HepG2 (cell line): ENCODE results near the gene HDLBP. TPM values are rescaled to one million over a fixed set of nuclear protein-coding genes. Genes with fewer than 3 reads are reported as not detected.

ENCODE experiments used
- ATAC-seq: fragments of 200-7000 bp; cut with Tn5 transposase; 3 replicates; pipeline ENCODE4 v1.9.1; 2020; ENCODE audit warnings: mild to moderate bottlenecking, moderate library complexity
- BruUV-seq: library from RNA; stranded (reverse); fragments of 400-500 nt; replicated peaks from 2 replicates; lab custom pipeline; 2021; lab: Mats Ljungman, UMichigan
- CTCF ChIA-PET: fragments of 300-600 bp; formaldehyde crosslinking; extraction: SDS; loops from one replicate; lab custom pipeline; 2021; ENCODE audit warnings: low total read pairs, inconsistent platforms, low intra/inter-chr PET ratio; lab: Yijun Ruan, JAX
- POLR2A ChIA-PET: fragments of 350-600 bp; sonication (Branson Sonifier 250); formaldehyde crosslinking; loops from one replicate; lab custom pipeline; 2020; ENCODE audit warnings: antibody characterized with exemption, inconsistent platforms; lab: Yijun Ruan, JAX
- DNase-seq: peaks from one replicate; pipeline ENCODE4 v3.0.0-alpha.2; 2015; ENCODE audit warnings: low spot score
- FAIRE-seq: peaks from 3 replicates; lab custom pipeline; 2011; peaks lifted over from hg19 to GRCh38; lab: Jason Lieb, UNC
- H2AFZ ChIP-seq: one replicate; pipeline ENCODE4 v1.6.1; 2011; ENCODE audit warnings: low read length, inconsistent platforms
- H3K27ac ChIP-seq: fragments of 300-600 bp; 3 replicates; pipeline ENCODE4 v1.8.0; 2011; ENCODE audit warnings: mixed run types, mild to moderate bottlenecking, mixed read lengths, low read length, inconsistent platforms; ENCODE audit not compliant: insufficient read depth; ENCODE audit errors: extremely low read length
- H3K27me3 ChIP-seq, 2 experiments: fragments of 200-600 bp in 1 of 2; 2 replicates in 1 of 2; 3 replicates in 1 of 2; pipeline versions ENCODE4 v1.6.0 to v1.8.0; 2011; ENCODE audit warnings: low read length in 2 of 2, mild to moderate bottlenecking in 2 of 2, moderate library complexity in 2 of 2, inconsistent platforms in 1 of 2; ENCODE audit not compliant: insufficient read depth in 2 of 2, control insufficient read depth in 1 of 2
- H3K36me3 ChIP-seq, 2 experiments: fragments of 200-600 bp in 1 of 2; replicated peaks in 1 of 2; 2 replicates in 1 of 2; 3 replicates in 1 of 2; pipeline versions ENCODE4 v1.5.1 to v1.8.0; 2011; ENCODE audit warnings: low read length in 2 of 2, inconsistent platforms in 1 of 2; ENCODE audit not compliant: insufficient read depth in 2 of 2, control insufficient read depth in 1 of 2
- H3K4me1 ChIP-seq: 2 replicates; pipeline ENCODE4 v1.5.1; 2012; ENCODE audit warnings: low read length, inconsistent platforms; ENCODE audit not compliant: insufficient read depth
- H3K4me2 ChIP-seq: 2 replicates; pipeline ENCODE4 v1.6.0; 2011; ENCODE audit warnings: low read depth, low read length, inconsistent platforms
- H3K4me3 ChIP-seq, 3 experiments: fragments of 200-600 bp in 1 of 3; sonication (generic), shearing (Covaris generic) in 1 of 3; replicated peaks in 1 of 3; 2 replicates each; pipeline ENCODE4 v1.5.1; 2011 to 2016; ENCODE audit warnings: low read length in 3 of 3, inconsistent platforms in 2 of 3, low read depth in 2 of 3, mild to moderate bottlenecking in 2 of 3, control low read depth in 1 of 3, mixed read lengths in 1 of 3; ENCODE audit not compliant: insufficient read depth in 1 of 3
- H3K79me2 ChIP-seq: one replicate; pipeline ENCODE4 v1.6.1; 2011; ENCODE audit warnings: low read length, inconsistent platforms; ENCODE audit not compliant: insufficient read depth
- H3K9ac ChIP-seq: 2 replicates; pipeline ENCODE4 v1.6.0; 2011; ENCODE audit warnings: mild to moderate bottlenecking, low read depth, low read length, inconsistent platforms; ENCODE audit not compliant: insufficient read depth
- H3K9me3 ChIP-seq: 2 replicates; pipeline ENCODE4 v1.5.1; 2012; ENCODE audit warnings: mild to moderate bottlenecking, low read length
- H4K20me1 ChIP-seq: 2 replicates; pipeline ENCODE4 v1.6.0; 2011; ENCODE audit warnings: inconsistent platforms, mild to moderate bottlenecking, low read length, moderate library complexity; ENCODE audit not compliant: insufficient read depth
- ASH2L ChIP-seq: fragments of 300-600, 200-600 bp; sonication (generic); IDR thresholded peaks from 2 replicates; pipeline ENCODE4 v1.7.0; 2017; ENCODE audit warnings: low read depth, mild to moderate bottlenecking, moderate library complexity, mixed read lengths, low read length; ENCODE audit not compliant: insufficient read length
- FOXK1 ChIP-seq: sonication (generic); formaldehyde crosslinking; IDR thresholded peaks from 2 replicates; pipeline ENCODE4 v1.4.0; 2020; ENCODE audit warnings: low read depth, missing genetic modification reagents, borderline replicate concordance
- HNRNPLL ChIP-seq: fragments of 200-400 bp; formaldehyde crosslinking; IDR thresholded peaks from 2 replicates; pipeline ENCODE4 v1.6.1; 2017; ENCODE audit warnings: mild to moderate bottlenecking, low read depth, low read length; ENCODE audit not compliant: poor library complexity, severe bottlenecking
- MED8 ChIP-seq: sonication (generic); formaldehyde crosslinking; IDR thresholded peaks from 2 replicates; pipeline ENCODE4 v1.8.1; 2023; ENCODE audit warnings: mild to moderate bottlenecking, missing genetic modification reagents; ENCODE audit not compliant: insufficient replicate concordance
- NFYB ChIP-seq: sonication (generic); formaldehyde crosslinking; IDR thresholded peaks from 2 replicates; pipeline ENCODE4 v1.4.0; 2020; ENCODE audit warnings: missing genetic modification reagents
- PAWR ChIP-seq: sonication (generic); formaldehyde crosslinking; IDR thresholded peaks from 2 replicates; pipeline ENCODE4 v1.4.0; 2020; ENCODE audit warnings: missing genetic modification reagents, mild to moderate bottlenecking, borderline replicate concordance
- PTBP1 ChIP-seq: fragments of 200-400 bp; formaldehyde crosslinking; IDR thresholded peaks from 2 replicates; pipeline ENCODE4 v1.6.1; 2018; ENCODE audit warnings: low read length, low read depth; ENCODE audit not compliant: poor library complexity, severe bottlenecking
- SATB2 ChIP-seq: sonication (generic); formaldehyde crosslinking; IDR thresholded peaks from 2 replicates; pipeline ENCODE4 v1.5.0; 2020; ENCODE audit warnings: missing genetic modification reagents
- SIX4 ChIP-seq: sonication (generic); formaldehyde crosslinking; IDR thresholded peaks from 2 replicates; pipeline ENCODE4 v1.4.0; 2020; ENCODE audit warnings: missing genetic modification reagents
- TAF15 ChIP-seq: fragments of 200-400 bp; formaldehyde crosslinking; IDR thresholded peaks from one replicate; pipeline ENCODE4 v1.6.1; 2018; ENCODE audit warnings: mild to moderate bottlenecking, low read depth, low read length; ENCODE audit not compliant: poor library complexity, severe bottlenecking
- TCF7L2 ChIP-seq: IDR thresholded peaks from 2 replicates; pipeline ENCODE4 v1.6.1; 2011; ENCODE audit warnings: mild to moderate bottlenecking, low read depth, low read length, moderate library complexity
- ZNF224 ChIP-seq: sonication (generic); formaldehyde crosslinking; IDR thresholded peaks from 2 replicates; pipeline ENCODE4 v1.5.0; 2020; ENCODE audit warnings: mild to moderate bottlenecking, missing genetic modification reagents
- ZNF335 ChIP-seq: sonication (generic); formaldehyde crosslinking; IDR thresholded peaks from 2 replicates; pipeline ENCODE4 v1.4.0; 2020; ENCODE audit warnings: missing genetic modification reagents
- ZNF33B ChIP-seq: sonication (generic); formaldehyde crosslinking; IDR thresholded peaks from 2 replicates; pipeline ENCODE4 v1.5.1; 2020; ENCODE audit warnings: mild to moderate bottlenecking, missing genetic modification reagents
- ZNF768 ChIP-seq: sonication (generic); formaldehyde crosslinking; IDR thresholded peaks from 2 replicates; pipeline ENCODE4 v1.4.0; 2020; ENCODE audit warnings: missing genetic modification reagents
- ZNF773 ChIP-seq: sonication (generic); formaldehyde crosslinking; IDR thresholded peaks from 2 replicates; pipeline ENCODE4 v1.4.0; 2020; ENCODE audit warnings: missing genetic modification reagents, borderline replicate concordance
- WGBS: methylation state at CpG from one replicate; pipeline ENCODE4 v1.1.6; 2017; ENCODE audit warnings: low lambda C conversion rate; 5-methylcytosine and 5-hydroxymethylcytosine counted together
- in situ Hi-C: cut with HindIII; loops from 2 replicates; pipeline ENCODE4 v1.10.0; 2017; ENCODE audit warnings: low pct_unique_long_range_greater_than_20kb; ENCODE audit not compliant: extremely low pct_ligation_motif_present
- intact Hi-C: fragments of 100-400 bp; cut with micrococcal nuclease; formaldehyde crosslinking; loops from one replicate; pipeline ENCODE4 v1.10.0; 2022; ENCODE audit not compliant: unreplicated experiment
- polyA plus RNA-seq, 8 experiments: library from polyadenylated mRNA; depleted of rRNA in 3 of 8; stranded (reverse) in 7 of 8; unstranded in 1 of 8; fragments of >200 nt; fragmentation: Illumina TruSeq in 4 of 8; extraction: Trizol in 4 of 8; gene quantifications; 2 replicates each; pipeline versions ENCODE4 v1.2.1 to v1.2.3, GENCODE V29; 2011 to 2016; ENCODE audit warnings: low read depth in 4 of 8, missing spikeins in 1 of 8, mixed read lengths in 1 of 8; ENCODE audit not compliant: insufficient read depth in 1 of 8
- total RNA-seq, 5 experiments: library from RNA; depleted of rRNA; stranded (reverse); fragments of >200 nt; fragmentation: Illumina TruSeq; extraction: Trizol; gene quantifications; 2 replicates each; pipeline ENCODE4 v1.2.3, GENCODE V29; 2016; ENCODE audit warnings: low read depth in 1 of 5
- TF ChIP-seq, protein P1 (sequence below): sonication (generic); formaldehyde crosslinking; IDR thresholded peaks from 2 replicates; pipeline ENCODE4 v1.8.1; 2023; ENCODE audit warnings: missing genetic modification reagents, mild to moderate bottlenecking, borderline replicate concordance
- TF ChIP-seq, protein P2 (sequence below): sonication (generic); formaldehyde crosslinking; IDR thresholded peaks from 2 replicates; pipeline ENCODE4 v1.5.0; 2020; ENCODE audit warnings: missing genetic modification reagents, mild to moderate bottlenecking, borderline replicate concordance

HDLBP gene
- total and polyA plus RNA-seq, 2 of the 13 experiments (the other 11 are each of a cell fraction or from before 2014, with no cell fraction given) = 464 to 707 TPM

DNA sequence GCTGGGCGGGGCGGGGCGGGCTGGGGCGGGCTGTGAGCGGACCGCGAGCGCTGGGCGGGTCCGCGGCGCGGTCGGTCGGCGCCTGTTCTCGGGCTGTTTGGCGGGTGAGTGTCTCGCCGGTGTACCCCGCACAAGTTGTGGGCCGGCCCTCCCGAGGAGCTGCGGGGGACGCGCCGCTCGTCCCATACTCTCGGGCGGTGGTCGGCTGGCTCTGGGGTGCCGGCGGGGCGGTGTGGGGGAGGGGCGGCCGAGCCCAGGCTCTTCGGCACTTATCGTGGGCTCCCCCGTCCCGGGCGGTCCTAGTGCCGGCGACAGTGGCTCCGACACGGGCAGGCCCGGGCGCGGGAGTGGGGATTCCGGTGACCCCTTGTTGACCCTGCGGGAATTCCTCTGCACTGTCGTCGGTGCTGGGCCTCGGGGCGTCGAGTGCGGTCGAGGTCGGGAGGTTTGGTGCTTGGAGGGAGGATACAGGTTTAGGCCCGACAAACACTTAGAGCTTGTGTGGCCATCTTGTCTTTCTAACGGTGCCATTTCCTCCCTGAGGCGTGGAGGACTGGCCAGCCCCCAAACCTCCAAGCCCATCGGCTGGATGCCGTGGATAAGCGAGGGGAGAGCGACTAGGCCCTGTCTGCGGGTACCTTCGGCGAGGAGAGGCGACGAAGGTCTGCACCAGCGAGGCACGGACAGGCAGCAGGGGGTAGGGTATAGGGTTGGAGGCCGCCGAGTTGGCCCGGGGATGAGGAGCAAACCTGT, 583 bp upstream of the HDLBP start, which contains the start of gene SEPTIN2 (continued):
- TF ChIP-seq HNRNPLL = peak; percentile 0
- TF ChIP-seq, protein P1, sequence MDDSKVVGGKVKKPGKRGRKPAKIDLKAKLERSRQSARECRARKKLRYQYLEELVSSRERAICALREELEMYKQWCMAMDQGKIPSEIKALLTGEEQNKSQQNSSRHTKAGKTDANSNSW = no peak
- TF ChIP-seq ZNF768 (CRISPR knock-in tag) = peak; percentile 63; the same call in 1 of the 2 replicates
- TF ChIP-seq SIX4 (CRISPR knock-in tag) = no peak
- TF ChIP-seq, protein P2, sequence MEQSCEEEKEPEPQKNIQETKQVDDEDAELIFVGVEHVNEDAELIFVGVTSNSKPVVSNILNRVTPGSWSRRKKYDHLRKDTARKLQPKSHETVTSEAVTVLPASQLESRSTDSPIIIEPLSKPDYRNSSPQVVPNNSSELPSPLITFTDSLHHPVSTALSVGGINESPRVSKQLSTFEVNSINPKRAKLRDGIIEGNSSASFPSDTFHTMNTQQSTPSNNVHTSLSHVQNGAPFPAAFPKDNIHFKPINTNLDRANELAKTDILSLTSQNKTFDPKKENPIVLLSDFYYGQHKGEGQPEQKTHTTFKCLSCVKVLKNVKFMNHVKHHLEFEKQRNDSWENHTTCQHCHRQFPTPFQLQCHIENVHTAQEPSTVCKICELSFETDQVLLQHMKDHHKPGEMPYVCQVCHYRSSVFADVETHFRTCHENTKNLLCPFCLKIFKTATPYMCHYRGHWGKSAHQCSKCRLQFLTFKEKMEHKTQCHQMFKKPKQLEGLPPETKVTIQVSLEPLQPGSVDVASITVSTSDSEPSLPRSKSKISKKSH (CRISPR knock-in tag) = peak; percentile 80
- TF ChIP-seq, all 625 proteins: peak for 289

- DNase-seq (peak; percentile 62), ATAC-seq (no peak; the same call in 1 of the 3 replicates), FAIRE-seq (no peak)
- Histone ChIP-seq H3K79me2 (peaks cover 90% of the 10 kb centered on the region), H3K4me2 (peak overlapping the region; percentile 96), H3K9ac (peak overlapping the region; percentile 99), H3K36me3 (no peaks in the 10 kb centered on the region; a peak in 1 of 5 replicates), H2AFZ (no peak overlapping the region), H3K27me3 (no peaks in the 10 kb centered on the region; a peak in 1 of 5 replicates), H3K27ac (peak overlapping the region; percentile 97), H3K4me1 (peaks cover 75% of the 10 kb centered on the region), H4K20me1 (peaks cover 51% of the 10 kb centered on the region), H3K4me3 (peak overlapping the region; percentile 81 to 89 (median 82)), H3K9me3 (no peaks in the 10 kb centered on the region)
- intact Hi-C loops (loop anchor here (2.0 kb wide), 1 partner anchor 42 kb away; no protein-coding TSS in a partner anchor), in situ Hi-C loops (loop anchor here (5.0 kb wide), 2 partner anchors 38 to 47 kb away; no protein-coding TSS in a partner anchor)
- 3% methylated on average over 25 of the region's 38 CpGs for WGBS
- TSS peak; percentile 63 for BruUV-seq
- POLR2A ChIA-PET = interaction anchor here (0.6 to 4.3 kb wide), 40 partner anchors 9 to 728 kb away, joined by 3 to 55 read pairs (median 4); partner anchors contain the start of genes BOK, CAPN10, D2HGDH and DTYMK
- CTCF ChIA-PET = no interaction called here
- TF ChIP-seq TAF15 = no peak
- peak; percentile 67 for TF ChIP-seq PTBP1
- no peak for TF ChIP-seq MED8 (CRISPR knock-in tag)
- no peak for TF ChIP-seq NFYB (CRISPR knock-in tag)
- TF ChIP-seq ZNF33B (CRISPR knock-in tag) = no peak
- 0 out of 2 replicates have a peak, but pooled peaks have one; percentile 63 for TF ChIP-seq ZNF224 (CRISPR knock-in tag)
- peak; percentile 91 for TF ChIP-seq ASH2L
- TF ChIP-seq PAWR (CRISPR knock-in tag) = no peak
- TF ChIP-seq FOXK1 = no peak
- 0 out of 2 replicates have a peak, but pooled peaks have one; percentile 36 for TF ChIP-seq ZNF773 (CRISPR knock-in tag)
- peak; percentile 63; the same call in 1 of the 2 replicates for TF ChIP-seq SATB2 (CRISPR knock-in tag)
- TF ChIP-seq ZNF335 (CRISPR knock-in tag) = no peak
- TF ChIP-seq TCF7L2 = no peak
Observed at GRCh38 chr2:241314226-241315092, 1.0 kb downstream of the HDLBP start.
